Left forelimb (tissue), 1 donor: ENCODE data around the gene EGFL8.
"Not testable (repeated sequence)": the region's sequence is repeated elsewhere in the genome, so short reads cannot be mapped to it uniquely, and the experiment has no call there.

ENCODE experiments used
- DNase-seq: peaks from one replicate; pipeline ENCODE4 v3.0.0-alpha.2; 2018; ENCODE audit warnings: low spot score

EGFL8 gene

GRCh38 chr6:32164295-32164694, at the start of gene EGFL8:
Gene EGFL8 (plus strand): TSS chr6:32164595. CDS start chr6:32166166, 1,571 bp downstream.
- no peak for DNase-seq

GRCh38 chr6:32114796-32115195, 49.6 kb upstream of the EGFL8 start:
- DNase-seq = no peak

- no peak for DNase-seq
These were observed 48.8 kb upstream of the EGFL8 start for GRCh38 chr6:32115623-32116022.

GRCh38 chr6:32116674-32117073, 47.7 kb upstream of the EGFL8 start:
- no peak for DNase-seq

GRCh38 chr6:32117461-32117860, 46.9 kb upstream of the EGFL8 start:
- no peak for DNase-seq

GRCh38 chr6:32118782-32119628, 45.4 kb upstream of the EGFL8 start:
- DNase-seq = peak; percentile 88

GRCh38 chr6:32120573-32121059, 43.8 kb upstream of the EGFL8 start:
- no peak for DNase-seq

GRCh38 chr6:32123681-32124080, 40.7 kb upstream of the EGFL8 start:
- no peak for DNase-seq

- DNase-seq = no peak
These were observed 37.5 kb upstream of the EGFL8 start for GRCh38 chr6:32126880-32127279.

GRCh38 chr6:32127409-32127716, 37.0 kb upstream of the EGFL8 start:
- DNase-seq = no peak

GRCh38 chr6:32127717-32128592, 36.4 kb upstream of the EGFL8 start, which contains the start of gene ATF6B:
Gene ATF6B (minus strand): TSS chr6:32128246. CDS start chr6:32128207, 39 bp downstream.
- peak; percentile 92 for DNase-seq

GRCh38 chr6:32128751-32129296, 35.6 kb upstream of the EGFL8 start:
- DNase-seq = no peak

GRCh38 chr6:32129297-32130088, 34.9 kb upstream of the EGFL8 start:
- DNase-seq = no peak

- no peak for DNase-seq
These were observed 32.9 kb upstream of the EGFL8 start for GRCh38 chr6:32131439-32131948.

GRCh38 chr6:32132110-32132509, 32.3 kb upstream of the EGFL8 start:
- no peak for DNase-seq

- DNase-seq = no peak
These were observed 30.6 kb upstream of the EGFL8 start for GRCh38 chr6:32133786-32134185.

- no peak for DNase-seq
These were observed 26.9 kb upstream of the EGFL8 start for GRCh38 chr6:32137454-32137853.

GRCh38 chr6:32139590-32139989, 24.8 kb upstream of the EGFL8 start:
- no peak for DNase-seq

- DNase-seq = no peak
These were observed 23.9 kb upstream of the EGFL8 start for GRCh38 chr6:32140420-32141046.

GRCh38 chr6:32144238-32144637, 20.2 kb upstream of the EGFL8 start:
- DNase-seq = not testable (repeated sequence)

GRCh38 chr6:32146287-32146686, 18.1 kb upstream of the EGFL8 start:
- DNase-seq = no peak
